HCT116 (cell line): ENCODE measurements around the gene FHOD1. TPM values are rescaled to one million over a fixed set of nuclear protein-coding genes. Genes with fewer than 3 reads are reported as not detected.

ENCODE experiments used
- ATAC-seq: fragments of 200-7000 bp; cut with Tn5 transposase; 2 replicates; pipeline ENCODE4 v1.9.1; 2020; ENCODE audit warnings: mild to moderate bottlenecking, moderate library complexity
- BruUV-seq: library from RNA; stranded (reverse); fragments of 400-500 nt; replicated peaks from 2 replicates; lab custom pipeline; 2021; lab: Mats Ljungman, UMichigan
- CTCF ChIA-PET: fragments of 300-600 bp; sonication (Branson Sonifier 250); formaldehyde crosslinking; loops from one replicate; lab custom pipeline; 2021; ENCODE audit warnings: antibody characterized with exemption; lab: Charles Lee
- POLR2A ChIA-PET: fragments of 300-600, 350-600 bp; sonication (Branson Sonifier 250); formaldehyde crosslinking; loops from one replicate; lab custom pipeline; 2021; ENCODE audit warnings: antibody characterized with exemption; lab: Charles Lee
- RAD21 ChIA-PET, 2 experiments: fragments of 300-600 bp; sonication (Branson Sonifier 250); formaldehyde crosslinking; loops; one replicate each; lab custom pipeline; 2023; ENCODE audit warnings: low total read pairs in 2 of 2; ENCODE audit not compliant: uncharacterized antibody in 2 of 2, unreplicated experiment in 2 of 2, low non-redundant PET in 1 of 2; lab: Charles Lee
- DNase-seq: peaks from one replicate; pipeline ENCODE4 v3.0.0-alpha.2; 2010; ENCODE audit warnings: low read depth, low spot score
- H2AFZ ChIP-seq: fragments of 200-600 bp; shearing (Covaris generic), sonication (generic); 2 replicates; pipeline ENCODE4 v1.6.1; 2017; ENCODE audit warnings: low read depth, mixed run types, mixed read lengths, antibody characterized with exemption, low read length; ENCODE audit not compliant: poor library complexity, severe bottlenecking
- H3K27ac ChIP-seq: 2 replicates; pipeline ENCODE4 v1.5.1; 2012; ENCODE audit warnings: low read depth, low read length
- H3K27me3 ChIP-seq: fragments of 200-600 bp; sonication (generic); 2 replicates; pipeline ENCODE4 v1.6.1; 2016; ENCODE audit warnings: mixed run types, low read length, mixed read lengths; ENCODE audit not compliant: insufficient read depth
- H3K36me3 ChIP-seq, 2 experiments: fragments of 200-500 bp in 1 of 2; fragments of 200-600 bp in 1 of 2; sonication (Bioruptor generic) in 1 of 2; sonication (generic) in 1 of 2; 2 replicates each; pipeline versions ENCODE4 v1.5.1 to v1.6.1; 2014 to 2016; ENCODE audit warnings: low read length in 2 of 2, inconsistent platforms in 1 of 2, mixed read lengths in 1 of 2, mixed run types in 1 of 2; ENCODE audit not compliant: insufficient read depth in 2 of 2, control insufficient read depth in 1 of 2
- H3K4me1 ChIP-seq, 2 experiments: fragments of 200-600 bp in 1 of 2; sonication (generic) in 1 of 2; 2 replicates each; pipeline versions ENCODE4 v1.5.1 to v1.6.1; 2012 to 2017; ENCODE audit warnings: low read length in 2 of 2, inconsistent platforms in 1 of 2, mild to moderate bottlenecking in 1 of 2, mixed read lengths in 1 of 2, mixed run types in 1 of 2, moderate library complexity in 1 of 2; ENCODE audit not compliant: insufficient read depth in 2 of 2, control insufficient read depth in 1 of 2
- H3K4me2 ChIP-seq: fragments of 200-600 bp; sonication (generic); 2 replicates; pipeline ENCODE4 v1.6.1; 2017; ENCODE audit warnings: mixed run types, low read length, mixed read lengths
- H3K4me3 ChIP-seq, 2 experiments: fragments of 200-600 bp in 1 of 2; sonication (generic) in 1 of 2; replicated peaks in 1 of 2; 2 replicates each; pipeline ENCODE4 v1.5.1; 2011 to 2016; ENCODE audit warnings: low read length in 2 of 2, control low read depth in 1 of 2, low read depth in 1 of 2, mild to moderate bottlenecking in 1 of 2, mixed read lengths in 1 of 2, mixed run types in 1 of 2
- H3K79me2 ChIP-seq: fragments of 200-600 bp; sonication (generic); 2 replicates; pipeline ENCODE4 v1.6.1; 2017; ENCODE audit warnings: mild to moderate bottlenecking, mixed run types, low read length, moderate library complexity, mixed read lengths; ENCODE audit not compliant: insufficient read depth
- H3K9ac ChIP-seq: fragments of 200-600 bp; sonication (generic); 2 replicates; pipeline ENCODE4 v1.6.1; 2016; ENCODE audit warnings: low read length, mixed read lengths
- H3K9me2 ChIP-seq: fragments of 200-600 bp; sonication (generic), shearing (Covaris generic); 2 replicates; pipeline ENCODE4 v1.6.1; 2017; ENCODE audit warnings: mixed run types, mild to moderate bottlenecking, moderate library complexity; ENCODE audit not compliant: insufficient read depth
- H3K9me3 ChIP-seq, 2 experiments: fragments of 200-500 bp in 1 of 2; fragments of 200-600 bp in 1 of 2; sonication (Bioruptor generic) in 1 of 2; sonication (generic) in 1 of 2; 2 replicates each; pipeline ENCODE4 v1.6.1; 2014 to 2017; ENCODE audit warnings: low read length in 2 of 2, mixed read lengths in 2 of 2, inconsistent platforms in 1 of 2, low read depth in 1 of 2, mild to moderate bottlenecking in 1 of 2, mixed run types in 1 of 2, moderate library complexity in 1 of 2; ENCODE audit not compliant: control insufficient read depth in 1 of 2, insufficient read depth in 1 of 2
- H4K20me1 ChIP-seq: fragments of 200-600 bp; sonication (generic), shearing (Covaris generic); 2 replicates; pipeline ENCODE4 v1.6.1; 2017; ENCODE audit warnings: mixed run types, mild to moderate bottlenecking, moderate library complexity; ENCODE audit not compliant: insufficient read depth
- CTCF ChIP-seq, 3 experiments: fragments of 200-600 bp in 1 of 3; sonication (generic) in 1 of 3; IDR thresholded peaks in 2 of 3; conservative IDR thresholded peaks in 1 of 3; 2 replicates each; pipeline ENCODE4 v1.5.1; 2012 to 2017; ENCODE audit warnings: low read depth in 2 of 3, low read length in 2 of 3, antibody characterized with exemption in 1 of 3, borderline replicate concordance in 1 of 3, control low read depth in 1 of 3, mild to moderate bottlenecking in 1 of 3, mixed read lengths in 1 of 3, mixed run types in 1 of 3, moderate library complexity in 1 of 3; ENCODE audit not compliant: insufficient read depth in 1 of 3
- EGR1 ChIP-seq: IDR thresholded peaks from 2 replicates; pipeline ENCODE4 v1.6.1; 2012; ENCODE audit warnings: low read depth
- JUND ChIP-seq: IDR thresholded peaks from 2 replicates; pipeline ENCODE4 v1.6.1; 2012
- POLR2A ChIP-seq: IDR thresholded peaks from 2 replicates; pipeline ENCODE4 v1.7.0; 2011; ENCODE audit warnings: borderline replicate concordance; ENCODE audit not compliant: insufficient read depth, insufficient read length; ENCODE audit errors: extremely low read depth
- POLR2AphosphoS5 ChIP-seq: IDR thresholded peaks from 2 replicates; pipeline ENCODE4 v1.6.1; 2011; ENCODE audit warnings: mild to moderate bottlenecking, low read depth, low read length, moderate library complexity
- RAD21 ChIP-seq: IDR thresholded peaks from 2 replicates; pipeline ENCODE4 v1.6.1; 2012; ENCODE audit warnings: low read depth, mild to moderate bottlenecking
- SIN3A ChIP-seq: IDR thresholded peaks from 2 replicates; pipeline ENCODE4 v1.6.1; 2012; ENCODE audit warnings: low read depth
- SP1 ChIP-seq: IDR thresholded peaks from 2 replicates; pipeline ENCODE4 v1.6.1; 2012; ENCODE audit warnings: low read depth
- TCF7L2 ChIP-seq: IDR thresholded peaks from 2 replicates; pipeline ENCODE4 v1.7.0; 2011; ENCODE audit warnings: borderline replicate concordance, inconsistent platforms; ENCODE audit not compliant: insufficient read depth, insufficient read length; ENCODE audit errors: extremely low read depth
- ZFX ChIP-seq: fragments of 450-650 bp; IDR thresholded peaks from 2 replicates; pipeline ENCODE4 v1.6.1; 2017
- intact Hi-C: fragments of 100-400 bp; cut with micrococcal nuclease; formaldehyde crosslinking; loops from 2 replicates; pipeline ENCODE4 v1.10.0; 2022
- total RNA-seq: library from RNA; stranded (reverse); gene quantifications from one replicate; pipeline ENCODE4 v1.2.1, GENCODE V29; 2021; ENCODE audit not compliant: unreplicated experiment

Gene FHOD1
- total RNA-seq, 1 experiment from 2014 or later, result 69.2 TPM

- RAD21 ChIA-PET, result no interaction called here
- Histone ChIP-seq H3K79me2 (peaks cover 53% of the 10 kb centered on the region), H3K9me3 (no peaks in the 10 kb centered on the region), H3K27ac (peak overlapping the region; percentile 21; the same call in 1 of the 2 replicates), H3K9me2 (no peaks in the 10 kb centered on the region), H3K9ac (no peak overlapping the region), H4K20me1 (no peaks in the 10 kb centered on the region; the same call in 1 of the 2 replicates), H3K4me1 (peaks cover 22 to 39% of the 10 kb centered on the region in 2 experiments), H2AFZ (no peak overlapping the region), H3K4me3 (no peak overlapping the region), H3K4me2 (peak overlapping the region; percentile 95), H3K36me3 (peaks cover 24 to 40% of the 10 kb centered on the region in 2 experiments; a peak in 3 of 4 replicates), H3K27me3 (no peaks in the 10 kb centered on the region)
- BruUV-seq, result no TSS peak
- TF ChIP-seq RAD21 (no peak), EGR1 (no peak)
- DNase-seq (no peak), ATAC-seq (no peak)
- POLR2A ChIA-PET, result no interaction called here
- intact Hi-C loops, result no loop called here
- CTCF ChIA-PET, result no interaction called here
Observed at GRCh38 chr16:67194260-67194659, 53.0 kb downstream of the FHOD1 start.

- H4K20me1 ChIP-seq, result no peaks in the 10 kb centered on the region; the same call in 1 of the 2 replicates
- peak overlapping the region; percentile 95 for H3K4me2 ChIP-seq
- no peaks in the 10 kb centered on the region for H3K9me3 ChIP-seq
- ChIA-PET RAD21 (no interaction called here), CTCF (no interaction called here), POLR2A (no interaction called here)
- H3K79me2 ChIP-seq, result peaks cover 53% of the 10 kb centered on the region
- peak overlapping the region; percentile 87 to 91 for H3K4me3 ChIP-seq
- intact Hi-C loops, result no loop called here
- TF ChIP-seq EGR1 (no peak), CTCF (IDR thresholded peaks at IDR 0.05 in 2 of 3, conservative IDR thresholded peaks at IDR 0.05 in 1 of 3; ENCODE audit: borderline replicate concordance in 1 of 3, insufficient read depth in 1 of 3, low read depth in 2 of 3, low read length in 2 of 3) (no peak), POLR2AphosphoS5 (no peak), SIN3A (no peak), SP1 (no peak), TCF7L2 (no peak), POLR2A (no peak), JUND (no peak), ZFX (no peak)
- no TSS peak for BruUV-seq
- no peak overlapping the region for H2AFZ ChIP-seq
- ATAC-seq (no peak), DNase-seq (no peak)
- H3K36me3 ChIP-seq, result peaks cover 24 to 40% of the 10 kb centered on the region in 2 experiments; a peak in 3 of 4 replicates
- no peaks in the 10 kb centered on the region for H3K9me2 ChIP-seq
- H3K27ac ChIP-seq, result peak overlapping the region; percentile 84; the same call in 1 of the 2 replicates
- H3K9ac ChIP-seq, result peak overlapping the region; percentile 85
- no peaks in the 10 kb centered on the region for H3K27me3 ChIP-seq
- H3K4me1 ChIP-seq, result peaks cover 20 to 33% of the 10 kb centered on the region in 2 experiments
Observed at GRCh38 chr16:67193536-67193935, 53.7 kb downstream of the FHOD1 start.
